K562 (cell line): Measurements from ENCODE around the gene SRSF5. TPM values are rescaled to one million over a fixed set of nuclear protein-coding genes. Genes with fewer than 3 reads are reported as not detected.
A peak's percentile ranks its signal among the peaks of the same experiment; 100 is the strongest.

Source experiments
- ATAC-seq: fragments of 200-7000 bp; cut with Tn5 transposase; 3 replicates; pipeline ENCODE4 v1.9.1; 2020; ENCODE audit warnings: moderate library complexity
- BruUV-seq: library from RNA; stranded (reverse); fragments of 400-500 nt; replicated peaks from 2 replicates; lab custom pipeline; 2021; lab: Mats Ljungman, UMichigan
- CTCF ChIA-PET: fragments of 300-600 bp; formaldehyde crosslinking; extraction: SDS; loops from one replicate; lab custom pipeline; 2021; ENCODE audit warnings: low intra/inter-chr PET ratio; lab: Yijun Ruan, JAX
- POLR2A ChIA-PET: fragments of 300-600, 350-650 bp; sonication (Branson Sonifier 250); formaldehyde crosslinking; extraction: SDS; loops from one replicate; lab custom pipeline; 2021; ENCODE audit warnings: antibody characterized with exemption, inconsistent platforms; lab: Yijun Ruan, JAX
- DNase-seq, 4 experiments: peaks; one replicate each; pipeline versions ENCODE4 v3.0.0 to v3.0.0-alpha.2; 2011 to 2018; ENCODE audit warnings: low spot score in 3 of 4, mixed read lengths in 3 of 4; ENCODE audit errors: extremely low read depth in 1 of 4
- FAIRE-seq: peaks from 2 replicates; lab custom pipeline; 2011; peaks lifted over from hg19 to GRCh38; lab: Jason Lieb, UNC
- H2AFZ ChIP-seq: 2 replicates; pipeline ENCODE4 v1.6.0; 2011; ENCODE audit warnings: low read depth, low read length, control low read depth, inconsistent platforms
- H3K27ac ChIP-seq: fragments of 200-600 bp; 3 replicates; pipeline ENCODE4 v1.8.0; 2011; ENCODE audit warnings: low read depth, mild to moderate bottlenecking, control low read depth, inconsistent platforms, low read length, moderate library complexity, mixed read lengths; ENCODE audit errors: extremely low read depth
- H3K27me3 ChIP-seq, 2 experiments: fragments of 300-600 bp in 1 of 2; 2 replicates in 1 of 2; 3 replicates in 1 of 2; pipeline versions ENCODE4 v1.6.0 to v1.8.0; 2011; ENCODE audit warnings: inconsistent platforms in 2 of 2, low read length in 2 of 2, mild to moderate bottlenecking in 1 of 2, mixed read lengths in 1 of 2, moderate library complexity in 1 of 2; ENCODE audit not compliant: control insufficient read depth in 2 of 2, insufficient read depth in 2 of 2
- H3K36me3 ChIP-seq: fragments of 300-600 bp; 3 replicates; pipeline ENCODE4 v1.8.0; 2011; ENCODE audit warnings: mild to moderate bottlenecking, low read length, inconsistent platforms; ENCODE audit not compliant: control insufficient read depth, insufficient read depth
- H3K4me1 ChIP-seq, 2 experiments: fragments of 200-600 bp in 1 of 2; replicated peaks in 1 of 2; 2 replicates in 1 of 2; 3 replicates in 1 of 2; pipeline versions ENCODE4 v1.5.1 to v1.8.0; 2011; ENCODE audit warnings: inconsistent platforms in 2 of 2, low read length in 2 of 2, mild to moderate bottlenecking in 1 of 2, mixed read lengths in 1 of 2, moderate library complexity in 1 of 2; ENCODE audit not compliant: control insufficient read depth in 2 of 2, insufficient read depth in 2 of 2
- H3K4me2 ChIP-seq: 2 replicates; pipeline ENCODE4 v1.6.1; 2011; ENCODE audit warnings: low read length, control low read depth, inconsistent platforms, mixed read lengths; ENCODE audit not compliant: insufficient read depth
- H3K4me3 ChIP-seq: fragments of 200-600 bp; sonication (generic), shearing (Covaris generic); 2 replicates; pipeline ENCODE4 v1.5.1; 2016; ENCODE audit warnings: control low read depth, inconsistent platforms
- H3K79me2 ChIP-seq: fragments of 200-600 bp; 3 replicates; pipeline ENCODE4 v1.8.0; 2011; ENCODE audit warnings: low read length, inconsistent platforms; ENCODE audit not compliant: control insufficient read depth, insufficient read depth
- H3K9ac ChIP-seq, 2 experiments: 2 replicates each; pipeline versions ENCODE4 v1.6.0 to v1.6.1; 2011; ENCODE audit warnings: low read depth in 2 of 2, low read length in 2 of 2, control low read depth in 1 of 2, inconsistent platforms in 1 of 2, mild to moderate bottlenecking in 1 of 2, mixed read lengths in 1 of 2; ENCODE audit not compliant: insufficient read depth in 1 of 2
- H3K9me1 ChIP-seq: one replicate; pipeline ENCODE4 v1.6.0; 2011; ENCODE audit warnings: inconsistent platforms, mild to moderate bottlenecking, low read length, moderate library complexity; ENCODE audit not compliant: control insufficient read depth, insufficient read depth
- H3K9me3 ChIP-seq: replicated peaks from 2 replicates; pipeline ENCODE4 v1.5.1; 2011; ENCODE audit warnings: low read depth, low read length, inconsistent platforms; ENCODE audit not compliant: control insufficient read depth, insufficient read depth
- H4K20me1 ChIP-seq: replicated peaks from 2 replicates; pipeline ENCODE4 v1.6.1; 2011; ENCODE audit warnings: low read length, inconsistent platforms, mixed read lengths; ENCODE audit not compliant: control insufficient read depth, insufficient read depth
- CBFB ChIP-seq: sonication (generic); formaldehyde crosslinking; IDR thresholded peaks from 2 replicates; pipeline ENCODE4 v1.4.0; 2020; ENCODE audit warnings: mild to moderate bottlenecking, missing genetic modification reagents
- CREM ChIP-seq: IDR thresholded peaks from 2 replicates; pipeline ENCODE4 v1.6.1; 2014; ENCODE audit warnings: antibody characterized with exemption, low read depth
- CTBP1 ChIP-seq: fragments of 450-650 bp; IDR thresholded peaks from 2 replicates; pipeline ENCODE4 v1.6.1; 2016; ENCODE audit warnings: borderline replicate concordance
- E2F5 ChIP-seq: sonication (generic); formaldehyde crosslinking; IDR thresholded peaks from 2 replicates; pipeline ENCODE4 v1.8.0; 2022; ENCODE audit warnings: mild to moderate bottlenecking, missing genetic modification reagents
- KDM1A ChIP-seq, 2 experiments: fragments of 450-650 bp; IDR thresholded peaks; 2 replicates each; pipeline ENCODE4 v1.6.1; 2016; ENCODE audit warnings: mild to moderate bottlenecking in 2 of 2
- KLF16 ChIP-seq: IDR thresholded peaks from 2 replicates; pipeline ENCODE4 v1.6.1; 2016; ENCODE audit warnings: antibody characterized with exemption
- NCOR1 ChIP-seq: fragments of 450-650 bp; IDR thresholded peaks from 2 replicates; pipeline ENCODE4 v1.6.1; 2016; ENCODE audit warnings: mild to moderate bottlenecking, moderate library complexity
- NFYB ChIP-seq: IDR thresholded peaks from 2 replicates; pipeline ENCODE4 v1.6.1; 2011; ENCODE audit warnings: mild to moderate bottlenecking, moderate library complexity; ENCODE audit not compliant: insufficient read length; ENCODE audit errors: extremely low read depth
- RAD21 ChIP-seq, 2 experiments: fragments of 250-450 bp in 1 of 2; fragments of 450-650 bp in 1 of 2; sonication (Bioruptor Pico) in 1 of 2; formaldehyde crosslinking in 1 of 2; IDR thresholded peaks in 1 of 2; conservative IDR thresholded peaks in 1 of 2; 2 replicates each; pipeline versions ENCODE4 v1.4.0 to v1.8.0; 2020 to 2022; ENCODE audit warnings: mild to moderate bottlenecking in 2 of 2, moderate library complexity in 1 of 2
- RAD51 ChIP-seq: fragments of 450-650 bp; IDR thresholded peaks from 2 replicates; pipeline ENCODE4 v1.7.1; 2016; ENCODE audit warnings: low read depth, mild to moderate bottlenecking, borderline replicate concordance
- RBM34 ChIP-seq: fragments of 200-400 bp; formaldehyde crosslinking; IDR thresholded peaks from 2 replicates; pipeline ENCODE4 v1.6.1; 2018; ENCODE audit warnings: low read length, borderline replicate concordance; ENCODE audit not compliant: insufficient read depth
- SP2 ChIP-seq: IDR thresholded peaks from 2 replicates; pipeline ENCODE4 v1.6.1; 2011; ENCODE audit warnings: mild to moderate bottlenecking, low read depth, low read length, moderate library complexity; ENCODE audit not compliant: poor library complexity, severe bottlenecking; ENCODE audit errors: extremely low read depth
- STAT5B ChIP-seq: fragments of 250-450 bp; sonication (Bioruptor Pico); IDR thresholded peaks from 2 replicates; pipeline ENCODE4 v1.8.0; 2021; ENCODE audit warnings: mild to moderate bottlenecking, inconsistent platforms
- TRIM24 ChIP-seq, 2 experiments: fragments of 450-650 bp; IDR thresholded peaks; 2 replicates each; pipeline ENCODE4 v1.6.1; 2016
- YY1 ChIP-seq, 3 experiments: IDR thresholded peaks; 2 replicates each; pipeline ENCODE4 v1.6.1; 2011; ENCODE audit warnings: low read length in 2 of 3, mild to moderate bottlenecking in 2 of 3, moderate library complexity in 2 of 3, borderline replicate concordance in 1 of 3, control low read depth in 1 of 3, low read depth in 1 of 3; ENCODE audit not compliant: insufficient read depth in 3 of 3, insufficient replicate concordance in 2 of 3, control insufficient read depth in 1 of 3, insufficient read length in 1 of 3; ENCODE audit errors: extremely low read depth in 1 of 3
- ZNF253 ChIP-seq: fragments of 250-450 bp; sonication (Bioruptor Pico); conservative IDR thresholded peaks from 2 replicates; pipeline ENCODE4 v1.6.1; 2021; ENCODE audit warnings: mild to moderate bottlenecking
- WGBS: fragments of 100-300 bp; shearing (Covaris generic); methylation state at CpG from one replicate; pipeline ENCODE4 v1.1.6; 2016; ENCODE audit warnings: low coverage, mixed read lengths; ENCODE audit not compliant: insufficient coverage; ENCODE audit errors: missing lambda C conversion rate; 5-methylcytosine and 5-hydroxymethylcytosine counted together
- in situ Hi-C: fragments of 300-500 bp; cut with MboI; formaldehyde crosslinking; loops from 4 replicates; pipeline ENCODE4 v1.15.0; 2018; ENCODE audit warnings: inconsistent platforms, mixed read lengths
- intact Hi-C: fragments of 100-400 bp; cut with micrococcal nuclease; formaldehyde crosslinking; loops from 2 replicates; pipeline ENCODE4 v1.14.2; 2022
- polyA plus RNA-seq, 8 experiments: library from polyadenylated mRNA; depleted of rRNA in 4 of 8; stranded (reverse) in 5 of 8; unstranded in 3 of 8; fragments of >200 nt; fragmentation: Nextera tagmentation in 2 of 8; fragmentation: Illumina TruSeq in 1 of 8; extraction: Ambion mirVana in 2 of 8; extraction: Trizol in 1 of 8; gene quantifications; 2 replicates each; pipeline versions ENCODE4 v1.2.1 to v1.2.3, GENCODE V29; 2011 to 2014; ENCODE audit warnings: inconsistent platforms in 1 of 8, missing spikeins in 1 of 8
- total RNA-seq, 7 experiments: library from RNA; depleted of rRNA in 6 of 7; stranded (reverse); fragments of >200 nt in 6 of 7; fragmentation: Illumina TruSeq in 2 of 7; extraction: Trizol in 2 of 7; gene quantifications; 2 replicates each; pipeline versions ENCODE4 v1.2.1 to v1.2.3, GENCODE V29; 2011 to 2021; ENCODE audit warnings: low replicate concordance in 1 of 7

Gene SRSF5
- total and polyA plus RNA-seq, 9 of the 15 experiments (the other 6 are each of a cell fraction or from before 2014, with no cell fraction given), result 108 to 460 (median 212) TPM

DNA sequence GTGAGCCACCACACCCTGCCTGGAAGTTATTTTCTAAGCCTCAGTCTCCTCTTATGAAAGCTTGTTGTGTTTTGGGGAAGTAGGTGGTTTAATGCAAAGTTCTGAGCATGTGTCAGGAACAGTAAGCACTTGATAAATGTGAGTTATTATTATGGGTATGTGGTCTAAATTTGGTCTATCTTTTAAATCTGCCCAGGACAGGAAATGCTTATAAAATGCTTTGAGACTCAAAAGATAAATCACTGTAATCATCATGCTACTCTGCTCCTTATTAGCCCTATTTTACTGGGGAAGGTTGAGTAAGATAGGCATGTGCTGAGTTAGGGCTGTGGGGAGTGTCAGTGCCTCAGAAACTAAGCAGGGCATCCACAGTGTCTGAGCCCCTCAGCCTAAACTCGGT, 13.1 kb upstream of the SRSF5 start:
- H3K9me1 ChIP-seq, result no peaks in the 10 kb centered on the region
- TF ChIP-seq KDM1A (IDR thresholded peaks at IDR 0.05) (no peak), RBM34 (no peak), CREM (no peak)
- no peak for ATAC-seq
- H3K4me1 ChIP-seq, result peaks cover 4 to 29% of the 10 kb centered on the region in 2 experiments; a peak in 4 of 5 replicates
- H3K36me3 ChIP-seq, result no peaks in the 10 kb centered on the region
- intact Hi-C loops, result no loop called here
- H3K79me2 ChIP-seq, result no peaks in the 10 kb centered on the region
- no peak for FAIRE-seq
- 43% methylated on average over 1 of the region's 1 CpG for WGBS
- 0 out of 2 replicates have a peak overlapping the region, but pooled peaks have one; percentile 70 for H2AFZ ChIP-seq
- no peaks in the 10 kb centered on the region for H3K9me3 ChIP-seq
- no TSS peak for BruUV-seq
- DNase-seq, result no peak
- ChIA-PET POLR2A (interaction anchor here (0.6 to 3.6 kb wide), 2 partner anchors 13 to 84 kb away, joined by 4 to 24 read pairs; partner anchors contain the start of gene SRSF5), CTCF (no interaction called here)
- no peak overlapping the region for H3K4me3 ChIP-seq
- no peak overlapping the region for H3K4me2 ChIP-seq
- H3K27ac ChIP-seq, result no peak overlapping the region
- no peaks in the 10 kb centered on the region for H4K20me1 ChIP-seq
- no peak overlapping the region for H3K9ac ChIP-seq
- in situ Hi-C loops, result no loop called here
- no peaks in the 10 kb centered on the region for H3K27me3 ChIP-seq

- CTCF ChIA-PET, result no interaction called here
- Histone ChIP-seq H3K27ac (no peak overlapping the region), H3K9me1 (no peaks in the 10 kb centered on the region), H3K4me3 (no peak overlapping the region), H3K9ac (no peak overlapping the region), H3K36me3 (no peaks in the 10 kb centered on the region), H3K4me1 (peaks cover 4 to 32% of the 10 kb centered on the region in 2 experiments; a peak in 4 of 5 replicates), H2AFZ (peak overlapping the region; percentile 70; the same call in 1 of the 2 replicates), H3K27me3 (no peaks in the 10 kb centered on the region), H4K20me1 (no peaks in the 10 kb centered on the region), H3K9me3 (no peaks in the 10 kb centered on the region), H3K79me2 (no peaks in the 10 kb centered on the region), H3K4me2 (no peak overlapping the region)
- BruUV-seq, result no TSS peak
- intact Hi-C loops, result no loop called here
- FAIRE-seq (no peak), ATAC-seq (no peak), DNase-seq (no peak)
- in situ Hi-C loops, result no loop called here
- WGBS, result 41% methylated on average over 2 of the region's 2 CpGs
- POLR2A ChIA-PET, result interaction anchor here (0.6 to 3.6 kb wide), 2 partner anchors 12 to 85 kb away, joined by 4 to 24 read pairs; partner anchors contain the start of gene SRSF5
- TF ChIP-seq E2F5 (CRISPR knock-in tag) (no peak), ZNF253 (CRISPR knock-in tag) (no peak), RAD51 (no peak), SP2 (no peak), RAD21 (CRISPR knock-in tag; conservative IDR thresholded peaks at IDR 0.05 in 1 of 2, IDR thresholded peaks at IDR 0.05 in 1 of 2) (no peak), STAT5B (CRISPR knock-in tag) (no peak), KLF16 (no peak), YY1 (IDR thresholded peaks at IDR 0.05; ENCODE audit: borderline replicate concordance in 1 of 3, control insufficient read depth in 1 of 3, extremely low read depth in 1 of 3, insufficient read depth in 3 of 3, insufficient read length in 1 of 3, insufficient replicate concordance in 2 of 3, low read depth in 1 of 3, low read length in 2 of 3) (peak in 1 of 3 experiments; percentile 53), NCOR1 (no peak), CTBP1 (no peak), TRIM24 (IDR thresholded peaks at IDR 0.05) (0 out of 4 replicates have a peak, but pooled peaks of 1 of the 2 experiments have one; percentile 12), CBFB (CRISPR knock-in tag) (no peak), NFYB (no peak)
Measured at GRCh38 chr14:69754487-69754886, 12.5 kb upstream of the SRSF5 start.
